K562 (cell line): Measurements from ENCODE around the gene TMEM167B. TPM values are rescaled to one million over a fixed set of nuclear protein-coding genes. Genes with fewer than 3 reads are reported as not detected.

ENCODE experiments used
- ATAC-seq: fragments of 200-7000 bp; cut with Tn5 transposase; 3 replicates; pipeline ENCODE4 v1.9.1; 2020; ENCODE audit warnings: moderate library complexity
- BruUV-seq: library from RNA; stranded (reverse); fragments of 400-500 nt; replicated peaks from 2 replicates; lab custom pipeline; 2021; lab: Mats Ljungman, UMichigan
- CTCF ChIA-PET: fragments of 300-600 bp; formaldehyde crosslinking; extraction: SDS; loops from one replicate; lab custom pipeline; 2021; ENCODE audit warnings: low intra/inter-chr PET ratio; lab: Yijun Ruan, JAX
- POLR2A ChIA-PET: fragments of 300-600, 350-650 bp; sonication (Branson Sonifier 250); formaldehyde crosslinking; extraction: SDS; loops from one replicate; lab custom pipeline; 2021; ENCODE audit warnings: antibody characterized with exemption, inconsistent platforms; lab: Yijun Ruan, JAX
- DNase-seq, 4 experiments: peaks; one replicate each; pipeline versions ENCODE4 v3.0.0 to v3.0.0-alpha.2; 2011 to 2018; ENCODE audit warnings: low spot score in 3 of 4, mixed read lengths in 3 of 4; ENCODE audit errors: extremely low read depth in 1 of 4
- FAIRE-seq: peaks from 2 replicates; lab custom pipeline; 2011; peaks lifted over from hg19 to GRCh38; lab: Jason Lieb, UNC
- H2AFZ ChIP-seq: 2 replicates; pipeline ENCODE4 v1.6.0; 2011; ENCODE audit warnings: low read depth, low read length, control low read depth, inconsistent platforms
- H3K27ac ChIP-seq: fragments of 200-600 bp; 3 replicates; pipeline ENCODE4 v1.8.0; 2011; ENCODE audit warnings: low read depth, mild to moderate bottlenecking, control low read depth, inconsistent platforms, low read length, moderate library complexity, mixed read lengths; ENCODE audit errors: extremely low read depth
- H3K27me3 ChIP-seq, 2 experiments: fragments of 300-600 bp in 1 of 2; 2 replicates in 1 of 2; 3 replicates in 1 of 2; pipeline versions ENCODE4 v1.6.0 to v1.8.0; 2011; ENCODE audit warnings: inconsistent platforms in 2 of 2, low read length in 2 of 2, mild to moderate bottlenecking in 1 of 2, mixed read lengths in 1 of 2, moderate library complexity in 1 of 2; ENCODE audit not compliant: control insufficient read depth in 2 of 2, insufficient read depth in 2 of 2
- H3K36me3 ChIP-seq: fragments of 300-600 bp; 3 replicates; pipeline ENCODE4 v1.8.0; 2011; ENCODE audit warnings: mild to moderate bottlenecking, low read length, inconsistent platforms; ENCODE audit not compliant: control insufficient read depth, insufficient read depth
- H3K4me1 ChIP-seq, 2 experiments: fragments of 200-600 bp in 1 of 2; replicated peaks in 1 of 2; 2 replicates in 1 of 2; 3 replicates in 1 of 2; pipeline versions ENCODE4 v1.5.1 to v1.8.0; 2011; ENCODE audit warnings: inconsistent platforms in 2 of 2, low read length in 2 of 2, mild to moderate bottlenecking in 1 of 2, mixed read lengths in 1 of 2, moderate library complexity in 1 of 2; ENCODE audit not compliant: control insufficient read depth in 2 of 2, insufficient read depth in 2 of 2
- H3K4me2 ChIP-seq: 2 replicates; pipeline ENCODE4 v1.6.1; 2011; ENCODE audit warnings: low read length, control low read depth, inconsistent platforms, mixed read lengths; ENCODE audit not compliant: insufficient read depth
- H3K4me3 ChIP-seq: fragments of 200-600 bp; sonication (generic), shearing (Covaris generic); 2 replicates; pipeline ENCODE4 v1.5.1; 2016; ENCODE audit warnings: control low read depth, inconsistent platforms
- H3K79me2 ChIP-seq: fragments of 200-600 bp; 3 replicates; pipeline ENCODE4 v1.8.0; 2011; ENCODE audit warnings: low read length, inconsistent platforms; ENCODE audit not compliant: control insufficient read depth, insufficient read depth
- H3K9ac ChIP-seq, 2 experiments: 2 replicates each; pipeline versions ENCODE4 v1.6.0 to v1.6.1; 2011; ENCODE audit warnings: low read depth in 2 of 2, low read length in 2 of 2, control low read depth in 1 of 2, inconsistent platforms in 1 of 2, mild to moderate bottlenecking in 1 of 2, mixed read lengths in 1 of 2; ENCODE audit not compliant: insufficient read depth in 1 of 2
- H3K9me1 ChIP-seq: one replicate; pipeline ENCODE4 v1.6.0; 2011; ENCODE audit warnings: inconsistent platforms, mild to moderate bottlenecking, low read length, moderate library complexity; ENCODE audit not compliant: control insufficient read depth, insufficient read depth
- H3K9me3 ChIP-seq: replicated peaks from 2 replicates; pipeline ENCODE4 v1.5.1; 2011; ENCODE audit warnings: low read depth, low read length, inconsistent platforms; ENCODE audit not compliant: control insufficient read depth, insufficient read depth
- H4K20me1 ChIP-seq: replicated peaks from 2 replicates; pipeline ENCODE4 v1.6.1; 2011; ENCODE audit warnings: low read length, inconsistent platforms, mixed read lengths; ENCODE audit not compliant: control insufficient read depth, insufficient read depth
- CTCF ChIP-seq, 3 experiments: IDR thresholded peaks in 2 of 3; conservative IDR thresholded peaks in 1 of 3; 2 replicates each; pipeline ENCODE4 v1.5.1; 2011 to 2012; ENCODE audit warnings: low read length in 3 of 3, mild to moderate bottlenecking in 3 of 3, control low read depth in 2 of 3, improper control_type of control experiment in 1 of 3, inconsistent platforms in 1 of 3, low read depth in 1 of 3, mixed read lengths in 1 of 3, moderate library complexity in 1 of 3; ENCODE audit not compliant: insufficient read depth in 2 of 3
- ELF1 ChIP-seq: fragments of 200-800 bp; sonication (Bioruptor generic); IDR thresholded peaks from 2 replicates; pipeline ENCODE4 v1.6.1; 2016; ENCODE audit warnings: missing genetic modification characterization, missing compliant biosample characterization
- ELF4 ChIP-seq: fragments of 450-650 bp; formaldehyde crosslinking; IDR thresholded peaks from 2 replicates; pipeline ENCODE4 v1.4.0; 2022; ENCODE audit warnings: missing genetic modification characterization
- EP400 ChIP-seq: fragments of 450-650 bp; IDR thresholded peaks from 2 replicates; pipeline ENCODE4 v1.6.1; 2017; ENCODE audit warnings: antibody characterized with exemption, mild to moderate bottlenecking, moderate library complexity
- GABPB1 ChIP-seq: sonication (generic); formaldehyde crosslinking; IDR thresholded peaks from 2 replicates; pipeline ENCODE4 v1.8.0; 2022; ENCODE audit warnings: mild to moderate bottlenecking, missing genetic modification reagents
- MTA1 ChIP-seq: fragments of 450-650 bp; IDR thresholded peaks from 2 replicates; pipeline ENCODE4 v1.6.1; 2017; ENCODE audit warnings: borderline replicate concordance
- MTF1 ChIP-seq: fragments of 250-450 bp; sonication (Bioruptor Pico); IDR thresholded peaks from 2 replicates; pipeline ENCODE4 v1.9.0; 2021; ENCODE audit warnings: moderate library complexity, mild to moderate bottlenecking, inconsistent platforms, borderline replicate concordance
- SMAD4 ChIP-seq: fragments of 250-450 bp; sonication (Bioruptor Pico); conservative IDR thresholded peaks from 2 replicates; pipeline ENCODE4 v1.8.0; 2021; ENCODE audit warnings: inconsistent platforms, mild to moderate bottlenecking, moderate library complexity
- TAF1 ChIP-seq: IDR thresholded peaks from 2 replicates; pipeline ENCODE4 v1.6.1; 2011; ENCODE audit warnings: mild to moderate bottlenecking, low read length, moderate library complexity; ENCODE audit not compliant: insufficient read depth, control insufficient read depth, severe bottlenecking; ENCODE audit errors: extremely low read depth
- TOE1 ChIP-seq, 2 experiments: fragments of 450-650 bp in 1 of 2; sonication (generic) in 1 of 2; formaldehyde crosslinking in 1 of 2; IDR thresholded peaks; 2 replicates each; pipeline versions ENCODE4 v1.7.1 to v1.8.0; 2016 to 2022; ENCODE audit warnings: borderline replicate concordance in 2 of 2, mild to moderate bottlenecking in 2 of 2, antibody characterized with exemption in 1 of 2, inconsistent platforms in 1 of 2, low read depth in 1 of 2, missing genetic modification reagents in 1 of 2, moderate library complexity in 1 of 2
- USF2 ChIP-seq: sonication (generic); formaldehyde crosslinking; IDR thresholded peaks from 2 replicates; pipeline ENCODE4 v1.5.0; 2020; ENCODE audit warnings: missing genetic modification reagents
- ZBTB17 ChIP-seq: fragments of 450-650 bp; formaldehyde crosslinking; IDR thresholded peaks from 2 replicates; pipeline ENCODE4 v1.4.0; 2020; ENCODE audit warnings: mild to moderate bottlenecking
- ZBTB9 ChIP-seq: fragments of 450-650 bp; formaldehyde crosslinking; IDR thresholded peaks from 2 replicates; pipeline ENCODE4 v1.4.0; 2020; ENCODE audit warnings: mild to moderate bottlenecking, moderate library complexity
- ZC3H4 ChIP-seq: sonication (generic); formaldehyde crosslinking; IDR thresholded peaks from 2 replicates; pipeline ENCODE4 v1.9.0; 2021; ENCODE audit warnings: missing genetic modification reagents, borderline replicate concordance
- ZNF75A ChIP-seq: fragments of 450-650 bp; formaldehyde crosslinking; IDR thresholded peaks from 2 replicates; pipeline ENCODE4 v1.4.0; 2020; ENCODE audit warnings: mild to moderate bottlenecking
- WGBS: fragments of 100-300 bp; shearing (Covaris generic); methylation state at CpG from one replicate; pipeline ENCODE4 v1.1.6; 2016; ENCODE audit warnings: low coverage, mixed read lengths; ENCODE audit not compliant: insufficient coverage; ENCODE audit errors: missing lambda C conversion rate; 5-methylcytosine and 5-hydroxymethylcytosine counted together
- in situ Hi-C: fragments of 300-500 bp; cut with MboI; formaldehyde crosslinking; loops from 4 replicates; pipeline ENCODE4 v1.15.0; 2018; ENCODE audit warnings: inconsistent platforms, mixed read lengths
- intact Hi-C: fragments of 100-400 bp; cut with micrococcal nuclease; formaldehyde crosslinking; loops from 2 replicates; pipeline ENCODE4 v1.14.2; 2022
- polyA plus RNA-seq, 8 experiments: library from polyadenylated mRNA; depleted of rRNA in 4 of 8; stranded (reverse) in 5 of 8; unstranded in 3 of 8; fragments of >200 nt; fragmentation: Nextera tagmentation in 2 of 8; fragmentation: Illumina TruSeq in 1 of 8; extraction: Ambion mirVana in 2 of 8; extraction: Trizol in 1 of 8; gene quantifications; 2 replicates each; pipeline versions ENCODE4 v1.2.1 to v1.2.3, GENCODE V29; 2011 to 2014; ENCODE audit warnings: inconsistent platforms in 1 of 8, missing spikeins in 1 of 8
- total RNA-seq, 7 experiments: library from RNA; depleted of rRNA in 6 of 7; stranded (reverse); fragments of >200 nt in 6 of 7; fragmentation: Illumina TruSeq in 2 of 7; extraction: Trizol in 2 of 7; gene quantifications; 2 replicates each; pipeline versions ENCODE4 v1.2.1 to v1.2.3, GENCODE V29; 2011 to 2021; ENCODE audit warnings: low replicate concordance in 1 of 7

Gene TMEM167B
- total and polyA plus RNA-seq, 9 of the 15 experiments (the other 6 are each of a cell fraction or from before 2014, with no cell fraction given): 17.2 to 36.4 (median 32.2) TPM

- ChIA-PET CTCF (interaction anchor here (0.6 to 1.3 kb wide), 5 partner anchors 10 to 163 kb away, joined by 3 to 10 read pairs (median 3); partner anchors contain the start of genes CLCC1 and TMEM167B), POLR2A (interaction anchor here (0.5 to 4.3 kb wide), 44 partner anchors 10 to 512 kb away, joined by 3 to 90 read pairs (median 4); partner anchors contain the start of genes CLCC1, TMEM167B and WDR47)
- Histone ChIP-seq H3K4me1 (peaks cover 19 to 21% of the 10 kb centered on the region in 2 experiments), H4K20me1 (no peaks in the 10 kb centered on the region), H3K4me2 (peak overlapping the region; percentile 93), H3K4me3 (peak overlapping the region; percentile 81), H3K27ac (peak overlapping the region; percentile 95), H3K27me3 (no peaks in the 10 kb centered on the region), H2AFZ (peak overlapping the region; percentile 99), H3K36me3 (peaks cover 36% of the 10 kb centered on the region), H3K9me3 (no peaks in the 10 kb centered on the region), H3K79me2 (peaks cover 42% of the 10 kb centered on the region), H3K9me1 (no peaks in the 10 kb centered on the region), H3K9ac (peak overlapping the region; percentile 95)
- in situ Hi-C loops (no loop called here), intact Hi-C loops (loop anchor here (1.0 to 10.0 kb wide), 4 partner anchors 9 to 355 kb away; partner anchors contain the start of genes STXBP3 and TAF13)
- ATAC-seq (peak; percentile 95), DNase-seq (peak; percentile 97 to 100 (median 98)), FAIRE-seq (peak; percentile 98)
- BruUV-seq: TSS peak; percentile 80
- 1% methylated on average over 72 of the region's 77 CpGs for WGBS
- TF ChIP-seq EP400: peak; percentile 99
- TF ChIP-seq MTA1: peak; percentile 82; the same call in 1 of the 2 replicates
- TF ChIP-seq CTCF (IDR thresholded peaks at IDR 0.05 in 2 of 3, conservative IDR thresholded peaks at IDR 0.05 in 1 of 3; ENCODE audit: insufficient read depth in 2 of 3, low read depth in 1 of 3, low read length in 3 of 3): peak; percentile 91 to 96 (median 96)
- peak; percentile 99 for TF ChIP-seq TAF1
- TF ChIP-seq ELF4 (CRISPR knock-in tag): peak; percentile 99
- no peak; the same call in 1 of the 2 replicates for TF ChIP-seq ZNF75A (CRISPR knock-in tag)
- TF ChIP-seq USF2: peak; percentile 63
- peak; percentile 77; the same call in 1 of the 2 replicates for TF ChIP-seq ZC3H4
- TF ChIP-seq SMAD4: peak; percentile 85
- TF ChIP-seq TOE1 (IDR thresholded peaks at IDR 0.05; ENCODE audit: borderline replicate concordance): peak; percentile 83
- peak; percentile 69; the same call in 1 of the 2 replicates for TF ChIP-seq TOE1 (CRISPR knock-in tag; IDR thresholded peaks at IDR 0.05; ENCODE audit: borderline replicate concordance, low read depth)
- peak; percentile 97 for TF ChIP-seq ELF1
- TF ChIP-seq MTF1 (CRISPR knock-in tag): no peak; the same call in 1 of the 2 replicates
- TF ChIP-seq ZBTB9 (CRISPR knock-in tag): peak; percentile 93
- TF ChIP-seq GABPB1 (CRISPR knock-in tag): peak; percentile 95
- peak; percentile 93 for TF ChIP-seq ZBTB17 (CRISPR knock-in tag)
Observed at GRCh38 chr1:109099938-109100773, 9.6 kb downstream of the TMEM167B start.
